Adrenal gland (tissue), 12 donors: ENCODE data around the gene TMEM61. TPM values are rescaled to one million over a fixed set of nuclear protein-coding genes. Genes with fewer than 3 reads are reported as not detected.

Experiments used
- DNase-seq, 7 donors: peaks; one replicate each; pipeline ENCODE4 v3.0.0-alpha.2; 2019 to 2020
- H3K27ac ChIP-seq, 5 donors: fragments of 200-600 bp; sonication (generic) in 4 of 5; 1 replicate in 3 of 5; 2 replicates in 2 of 5; pipeline versions ENCODE4 v1.5.1 to v1.8.0; 2016 to 2020; ENCODE audit warnings: mild to moderate bottlenecking in 1 of 5
- H3K27me3 ChIP-seq: fragments of 200-600 bp; 2 replicates; pipeline ENCODE4 v1.8.0; 2021
- H3K36me3 ChIP-seq, 2 donors: fragments of 200-600 bp; replicated peaks in 1 of 2; 1 replicate in 1 of 2; 2 replicates in 1 of 2; pipeline versions ENCODE4 v1.5.1 to v1.8.0; 2018 to 2022
- H3K4me1 ChIP-seq, 2 donors: fragments of 200-600 bp; replicated peaks in 1 of 2; 1 replicate in 1 of 2; 2 replicates in 1 of 2; pipeline versions ENCODE4 v1.5.1 to v1.8.0; 2018 to 2021
- H3K4me3 ChIP-seq, 4 donors: fragments of 200-600 bp; sonication (generic) in 3 of 4; one replicate each; pipeline ENCODE4 v1.5.1; 2016 to 2018
- H3K9me3 ChIP-seq, 3 donors: fragments of 200-600 bp; sonication (generic) in 1 of 3; replicated peaks in 1 of 3; 1 replicate in 2 of 3; 2 replicates in 1 of 3; pipeline versions ENCODE4 v1.5.1 to v1.8.0; 2016 to 2021
- CTCF ChIP-seq, 6 experiments: fragments of 450-650 bp in 4 of 6; fragments of 200-600 bp in 2 of 6; sonication (generic) in 1 of 6; IDR thresholded peaks; 1 replicate in 5 of 6; 2 replicates in 1 of 6; pipeline versions ENCODE4 v1.5.1 to v1.8.0; 2016 to 2021; ENCODE audit warnings: antibody characterized with exemption in 6 of 6, mild to moderate bottlenecking in 2 of 6, moderate library complexity in 1 of 6
- POLR2A ChIP-seq, 2 donors: fragments of 450-650 bp; IDR thresholded peaks; one replicate each; pipeline ENCODE4 v1.6.1; 2017; ENCODE audit warnings: antibody characterized with exemption in 2 of 2, mild to moderate bottlenecking in 2 of 2, moderate library complexity in 1 of 2
- WGBS, 4 donors: extraction: QIAGEN DNeasy Blood & Tissue Kit in 2 of 4; methylation state at CpG; one replicate each; pipeline versions ENCODE4 v1.1.5 to v1.1.7; 2013 to 2017; 5-methylcytosine and 5-hydroxymethylcytosine counted together
- intact Hi-C, 2 donors: fragments of 100-400 bp; cut with DNase I; formaldehyde crosslinking; loops; one replicate each; pipeline versions ENCODE4 v1.14.1 to v1.15.0; 2022 to 2023
- polyA plus RNA-seq, 3 donors: library from polyadenylated mRNA; stranded (reverse); fragments of 200-250 nt in 2 of 3; fragments of 350-450 nt in 1 of 3; fragmentation: Illumina TruSeq in 1 of 3; extraction: RNeasy Lipid Tissue Mini Kit (QIAGEN cat#74804) in 1 of 3; gene quantifications; one replicate each; pipeline ENCODE4 v1.2.3, GENCODE V29; 2013 to 2014
- total RNA-seq, 9 donors: library from RNA; depleted of rRNA in 4 of 9; stranded (reverse); fragments of >200 nt in 4 of 9; fragments of 120-200 nt in 1 of 9; fragmentation: NEBNext Ultra II Directional in 1 of 9; extraction: Animal tissue kit (Norgen Biotek cat#: 25700) in 1 of 9; gene quantifications; one replicate each; pipeline versions ENCODE4 v1.1.0 to v1.2.4, GENCODE V29; 2013 to 2023
- donor health status: healthy with polysubstance abuse.
- donor health status: Bipolar disorder and iron deficiency.
- donor health status: DM: yes; HTN: yes; CAD: no.
- donor health status: DM: no; HTN: no; CAD: no.
- donor health status: DM: no; HTN: no; CAD: no.
- donor health status: DM: yes; HTN: yes; CAD: no.

TMEM61 gene
- total and polyA plus RNA-seq, 12 donors = 2.2 to 20.9 (median 7.3) TPM

GRCh38 chr1:54987919-54988705 lies 7.7 kb downstream of the TMEM61 start:
- WGBS, 4 donors = 84 to 100% (median 92%) methylated on average over 3 to 8 of the region's 8 CpGs

GRCh38 chr1:54988975-54989374 lies 8.5 kb downstream of the TMEM61 start:
- Histone ChIP-seq H3K36me3 (no peaks in the 10 kb centered on the region), H3K4me3 (no peak overlapping the region), H3K27me3 (no peaks in the 10 kb centered on the region), H3K4me1 (peaks cover 8 to 12% of the 10 kb centered on the region in 2 donors), H3K9me3 (no peaks in the 10 kb centered on the region), H3K27ac (peak overlapping the region in 2 of 5 donors; percentile 2 to 56)
- 93 to 98% (median 95%) methylated on average over 4 of the region's 4 CpGs for WGBS, 4 donors
- intact Hi-C loops = no loop called here
- TF ChIP-seq CTCF (IDR thresholded peaks at IDR 0.05) = no peak
- TF ChIP-seq POLR2A (IDR thresholded peaks at IDR 0.05) = no peak
- DNase-seq = no peak

More at GRCh38 chr1:54987919-54988705, 7.7 kb downstream of the TMEM61 start:
- no peak for DNase-seq
- Histone ChIP-seq H3K4me1 (peaks cover 8 to 12% of the 10 kb centered on the region in 2 donors), H3K27ac (no peak overlapping the region), H3K4me3 (no peak overlapping the region), H3K27me3 (no peaks in the 10 kb centered on the region), H3K9me3 (no peaks in the 10 kb centered on the region), H3K36me3 (no peaks in the 10 kb centered on the region)
- TF ChIP-seq POLR2A (IDR thresholded peaks at IDR 0.05) (no peak), CTCF (IDR thresholded peaks at IDR 0.05) (no peak)
- intact Hi-C loops = no loop called here

GRCh38 chr1:54989473-54989872 lies 9.0 kb downstream of the TMEM61 start:
- Histone ChIP-seq H3K4me1 (peaks cover 8 to 12% of the 10 kb centered on the region in 2 donors), H3K9me3 (no peaks in the 10 kb centered on the region), H3K27ac (peak overlapping the region in 2 of 5 donors; percentile 18 to 56), H3K27me3 (no peaks in the 10 kb centered on the region), H3K36me3 (no peaks in the 10 kb centered on the region), H3K4me3 (no peak overlapping the region)
- DNase-seq = peak; percentile 58 to 90 (median 84)
- 17 to 62% (median 39%) methylated on average over 3 to 8 of the region's 8 CpGs for WGBS, 4 donors
- TF ChIP-seq POLR2A (IDR thresholded peaks at IDR 0.05) (no peak), CTCF (IDR thresholded peaks at IDR 0.05) (no peak)
- intact Hi-C loops = no loop called here

GRCh38 chr1:54989968-54990810 lies 9.8 kb downstream of the TMEM61 start:
- Histone ChIP-seq H3K9me3 (no peaks in the 10 kb centered on the region), H3K36me3 (no peaks in the 10 kb centered on the region), H3K27ac (peak overlapping the region in 2 of 5 donors; percentile 18 to 56), H3K4me3 (no peak overlapping the region), H3K4me1 (peaks cover 8 to 15% of the 10 kb centered on the region in 2 donors), H3K27me3 (no peaks in the 10 kb centered on the region)
- DNase-seq = peak in 6 of 7 donors; percentile 19 to 69 (median 47)
- no peak for TF ChIP-seq POLR2A (IDR thresholded peaks at IDR 0.05)
- TF ChIP-seq CTCF (IDR thresholded peaks at IDR 0.05) = no peak
- 58 to 71% (median 67%) methylated on average over 7 to 13 of the region's 13 CpGs for WGBS, 4 donors
- intact Hi-C loops = no loop called here
